ENCODE measurements around the gene RNF44.
"Not testable (repeated sequence)": the region's sequence is repeated elsewhere in the genome, so short reads cannot be mapped to it uniquely, and the experiment has no call there.

Gene RNF44

GRCh38 chr5:176550937-176551336 lies 13.7 kb upstream of the RNF44 start:
- DNase-seq = not testable (repeated sequence)

GRCh38 chr5:176550275-176550831 lies 13.2 kb upstream of the RNF44 start:
- no peak for DNase-seq

- DNase-seq = no peak
Measured at GRCh38 chr5:176549871-176550270, 12.7 kb upstream of the RNF44 start.

GRCh38 chr5:176548967-176549444 lies 11.8 kb upstream of the RNF44 start, which contains the start of gene CDHR2:
Gene CDHR2 (plus strand): TSS chr5:176549342. CDS start chr5:176565353, 16,011 bp downstream.
- DNase-seq = no peak

- no peak for DNase-seq
Measured at GRCh38 chr5:176547802-176548201, 10.6 kb upstream of the RNF44 start.

GRCh38 chr5:176545737-176546509 lies 8.7 kb upstream of the RNF44 start:
- no peak for DNase-seq

- no peak for DNase-seq
Measured at GRCh38 chr5:176545388-176545736, 8.2 kb upstream of the RNF44 start.

- DNase-seq = peak; percentile 61
Measured at GRCh38 chr5:176543428-176544182, 6.4 kb upstream of the RNF44 start.

- peak; percentile 61 for DNase-seq
Measured at GRCh38 chr5:176542596-176543427, 5.6 kb upstream of the RNF44 start.

- DNase-seq = peak; percentile 50
Measured at GRCh38 chr5:176542135-176542595, 5.0 kb upstream of the RNF44 start.

- DNase-seq = peak; percentile 63
Measured at GRCh38 chr5:176541338-176542134, 4.3 kb upstream of the RNF44 start.

- DNase-seq = no peak
Measured at GRCh38 chr5:176540956-176541337, 3.7 kb upstream of the RNF44 start.

GRCh38 chr5:176540476-176540899 lies 3.3 kb upstream of the RNF44 start:
- DNase-seq = no peak

- no peak for DNase-seq
Measured at GRCh38 chr5:176538989-176539384, 1.8 kb upstream of the RNF44 start.

GRCh38 chr5:176538230-176538988 lies 1.2 kb upstream of the RNF44 start:
- DNase-seq = no peak

- DNase-seq = peak; percentile 98
Measured at GRCh38 chr5:176537554-176538229, 490 bp upstream of the RNF44 start.

GRCh38 chr5:176536132-176536901 lies 885 bp downstream of the RNF44 start:
- peak; percentile 84 for DNase-seq

- DNase-seq = no peak
Measured at GRCh38 chr5:176535664-176536131, 1.5 kb downstream of the RNF44 start.

- peak; percentile 39 for DNase-seq
Measured at GRCh38 chr5:176535101-176535663, 2.0 kb downstream of the RNF44 start.

Data from NK-92 treated with Interleukin-12 subunit alpha and Interleukin-12 subunit beta, amount 100 ng/mL, for 24 hours (cell line).